ENCODE results near the gene CCNQ. TPM values are rescaled to one million over a fixed set of nuclear protein-coding genes. Genes with fewer than 3 reads are reported as not detected.

CCNQ gene
- total RNA-seq, 1 donor from 2014 or later: 53.4 TPM

GRCh38 chrX:153569475-153569874 is 29.5 kb downstream of the CCNQ start:
- H3K4me3 ChIP-seq (ENCODE audit: low read depth, low read length): no peak overlapping the region
- H3K27me3 ChIP-seq (ENCODE audit: control insufficient read depth, insufficient read depth, low read length): no peaks in the 10 kb centered on the region
- FAIRE-seq: no peak
- TF ChIP-seq CTCF (IDR thresholded peaks at IDR 0.05; ENCODE audit: insufficient read depth, low read length, severe bottlenecking): no peak
- no peak for DNase-seq (ENCODE audit: low read depth)
- H3K36me3 ChIP-seq (ENCODE audit: control insufficient read depth, insufficient read depth, low read length): no peaks in the 10 kb centered on the region

- DNase-seq (ENCODE audit: low read depth): no peak
- no peak for FAIRE-seq
- H3K27me3 ChIP-seq (ENCODE audit: control insufficient read depth, insufficient read depth, low read length): no peaks in the 10 kb centered on the region
- TF ChIP-seq CTCF (IDR thresholded peaks at IDR 0.05; ENCODE audit: insufficient read depth, low read length, severe bottlenecking): no peak
- no peak overlapping the region for H3K4me3 ChIP-seq (ENCODE audit: low read depth, low read length)
- no peaks in the 10 kb centered on the region for H3K36me3 ChIP-seq (ENCODE audit: control insufficient read depth, insufficient read depth, low read length)
These were observed 30.4 kb downstream of the CCNQ start for GRCh38 chrX:153568451-153569011.

- FAIRE-seq: no peak
These were observed 32.9 kb downstream of the CCNQ start for GRCh38 chrX:153565996-153566580.

GRCh38 chrX:153564047-153564606 is 34.8 kb downstream of the CCNQ start:
- FAIRE-seq (no peak), DNase-seq (ENCODE audit: low read depth) (no peak)
- no peak for TF ChIP-seq CTCF (IDR thresholded peaks at IDR 0.05; ENCODE audit: insufficient read depth, low read length, severe bottlenecking)
- Histone ChIP-seq H3K4me3 (ENCODE audit: low read depth, low read length) (no peak overlapping the region), H3K36me3 (ENCODE audit: control insufficient read depth, insufficient read depth, low read length) (no peaks in the 10 kb centered on the region), H3K27me3 (ENCODE audit: control insufficient read depth, insufficient read depth, low read length) (no peaks in the 10 kb centered on the region)

More at GRCh38 chrX:153565996-153566580, 32.9 kb downstream of the CCNQ start:
- no peaks in the 10 kb centered on the region for H3K36me3 ChIP-seq (ENCODE audit: control insufficient read depth, insufficient read depth, low read length)
- no peak for DNase-seq (ENCODE audit: low read depth)
- no peak for TF ChIP-seq CTCF (IDR thresholded peaks at IDR 0.05; ENCODE audit: insufficient read depth, low read length, severe bottlenecking)
- H3K27me3 ChIP-seq (ENCODE audit: control insufficient read depth, insufficient read depth, low read length): no peaks in the 10 kb centered on the region
- no peak overlapping the region for H3K4me3 ChIP-seq (ENCODE audit: low read depth, low read length)

GRCh38 chrX:153562546-153562945 is 36.4 kb downstream of the CCNQ start:
- no peak for TF ChIP-seq CTCF (IDR thresholded peaks at IDR 0.05; ENCODE audit: insufficient read depth, low read length, severe bottlenecking)
- DNase-seq (ENCODE audit: low read depth) (no peak), FAIRE-seq (no peak)
- no peak overlapping the region for H3K4me3 ChIP-seq (ENCODE audit: low read depth, low read length)
- no peaks in the 10 kb centered on the region for H3K27me3 ChIP-seq (ENCODE audit: control insufficient read depth, insufficient read depth, low read length)
- no peaks in the 10 kb centered on the region for H3K36me3 ChIP-seq (ENCODE audit: control insufficient read depth, insufficient read depth, low read length)

Data from bronchial epithelial cell (primary cell).